GM18873 (cell line): ENCODE results near the gene PIAS4.
A peak's percentile ranks its signal among the peaks of the same experiment; 100 is the strongest.

Experiments
- ATAC-seq: cut with Tn5 transposase; IDR thresholded peaks from one replicate; pipeline ENCODE4 v1.9.1; 2021; ENCODE audit warnings: mild to moderate bottlenecking, moderate library complexity, moderate number of reproducible peaks; ENCODE audit not compliant: unreplicated experiment, low FRiP score

PIAS4 gene

GRCh38 chr19:4053423-4054324 is 46.1 kb downstream of the PIAS4 start:
- no peak for ATAC-seq

GRCh38 chr19:4054441-4055208 is 47.1 kb downstream of the PIAS4 start:
- ATAC-seq: no peak

GRCh38 chr19:4055209-4055552 is 47.6 kb downstream of the PIAS4 start:
- no peak for ATAC-seq

GRCh38 chr19:4057931-4058692 is 50.6 kb downstream of the PIAS4 start:
- no peak for ATAC-seq

- ATAC-seq: no peak
Observed at GRCh38 chr19:4058693-4059452, 51.3 kb downstream of the PIAS4 start.

GRCh38 chr19:4059453-4059871 is 51.9 kb downstream of the PIAS4 start:
- no peak for ATAC-seq

- ATAC-seq: no peak
Observed at GRCh38 chr19:4059891-4060620, 52.5 kb downstream of the PIAS4 start.

GRCh38 chr19:4060621-4061177 is 53.2 kb downstream of the PIAS4 start:
- no peak for ATAC-seq

- ATAC-seq: no peak
Observed at GRCh38 chr19:4061178-4061682, 53.7 kb downstream of the PIAS4 start.

- ATAC-seq: no peak
Observed at GRCh38 chr19:4061683-4062418, 54.3 kb downstream of the PIAS4 start.

- ATAC-seq: no peak
Observed at GRCh38 chr19:4062419-4063368, 55.2 kb downstream of the PIAS4 start.

- no peak for ATAC-seq
Observed at GRCh38 chr19:4063369-4064148, 56.0 kb downstream of the PIAS4 start.

GRCh38 chr19:4064149-4064495 is 56.6 kb downstream of the PIAS4 start:
- no peak for ATAC-seq

- no peak for ATAC-seq
Observed at GRCh38 chr19:4064496-4065260, 57.1 kb downstream of the PIAS4 start.

- ATAC-seq: peak; percentile 54
Observed at GRCh38 chr19:4065430-4066175, 58.1 kb downstream of the PIAS4 start.
